ENCODE measurements around the gene SH3BP2.

- TF ChIP-seq CTCF (IDR thresholded peaks at IDR 0.05 in 2 of 3, conservative IDR thresholded peaks at IDR 0.05 in 1 of 3; ENCODE audit: borderline replicate concordance in 1 of 3, insufficient read depth in 1 of 3, low read depth in 2 of 3, low read length in 2 of 3) (0 out of 6 replicates have a peak, but pooled peaks of 1 of the 3 experiments have one; percentile 1), RAD21 (IDR thresholded peaks at IDR 0.05; ENCODE audit: low read depth) (no peak), JUND (IDR thresholded peaks at IDR 0.05) (no peak)
Measured at GRCh38 chr4:2803624-2804448, 11.0 kb downstream of the SH3BP2 start.
